Ishikawa (cell line): Measurements from ENCODE around the gene NAGK.

Source experiments
- CEBPB ChIP-seq: IDR thresholded peaks from 2 replicates; pipeline ENCODE4 v1.6.1; 2012
- YY1 ChIP-seq: IDR thresholded peaks from 2 replicates; pipeline ENCODE4 v1.6.1; 2012; ENCODE audit warnings: low read depth
- ZBTB7A ChIP-seq: IDR thresholded peaks from 2 replicates; pipeline ENCODE4 v1.6.1; 2012; ENCODE audit warnings: low read depth

GRCh38 chr2:71121479-71121878 is 53.0 kb downstream of the NAGK start:
- no peak for TF ChIP-seq YY1
- no peak for TF ChIP-seq CEBPB
- no peak for TF ChIP-seq ZBTB7A
